NCI-H69 (cell line): ENCODE measurements around the gene MYL10.
"Not testable (repeated sequence)": the region's sequence is repeated elsewhere in the genome, so short reads cannot be mapped to it uniquely, and the experiment has no call there.

ENCODE experiments used
- DNase-seq: peaks from one replicate; lab custom pipeline; 2025; lab: John Stamatoyannopoulos, UW

Gene MYL10

DNA sequence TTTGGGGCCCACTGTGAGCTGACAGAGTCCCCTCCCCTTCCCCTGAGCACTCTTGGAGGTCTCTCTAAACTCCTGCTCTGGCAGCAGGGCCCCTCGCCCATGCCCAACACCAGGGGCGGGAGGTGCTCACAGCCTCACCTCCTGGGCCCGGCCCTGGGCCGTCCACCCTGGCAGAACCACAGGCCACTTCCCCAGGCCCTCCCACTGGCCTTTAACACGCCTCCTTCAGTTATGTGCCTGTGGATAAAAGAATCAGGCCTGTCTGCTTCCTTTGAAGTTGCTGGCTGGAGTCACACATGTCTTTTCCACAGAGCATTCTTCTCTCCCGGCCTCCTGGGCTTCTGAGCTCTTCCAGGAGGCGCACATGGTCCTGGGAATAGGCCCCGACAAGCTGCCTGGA lies 10.2 kb downstream of the MYL10 start:
- no peak for DNase-seq

DNA sequence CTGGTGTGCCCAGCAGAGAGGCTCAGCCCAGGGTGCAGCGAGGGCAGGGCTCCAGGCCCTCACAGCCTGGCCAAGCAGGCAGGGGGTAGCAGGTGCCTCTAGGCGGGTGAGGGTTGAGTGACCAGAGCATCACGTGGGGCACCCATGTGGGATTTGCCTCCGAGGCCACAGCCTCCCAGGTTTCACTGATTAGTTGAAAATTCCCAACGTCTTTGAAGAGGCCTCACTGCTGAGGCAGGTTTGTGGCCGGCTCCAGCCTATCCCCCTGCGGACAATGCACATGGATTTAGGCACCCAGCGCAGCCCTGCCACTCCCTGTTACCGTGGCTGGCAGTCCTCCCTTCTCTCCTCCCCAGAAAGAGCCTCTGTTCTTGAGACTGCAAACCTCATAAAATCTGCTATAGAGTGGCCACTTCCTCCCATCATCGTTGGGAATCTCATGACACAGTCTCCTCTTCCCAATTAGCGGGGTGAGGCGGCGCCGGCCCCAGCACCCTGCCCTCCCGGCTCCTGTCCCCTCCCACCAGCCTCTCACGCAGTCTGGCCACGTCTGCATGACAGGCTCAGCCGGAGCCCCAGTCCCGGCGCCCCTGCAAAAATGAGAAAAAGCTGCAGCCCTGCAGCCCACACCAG lies 10.8 kb downstream of the MYL10 start:
- DNase-seq = no peak

DNA sequence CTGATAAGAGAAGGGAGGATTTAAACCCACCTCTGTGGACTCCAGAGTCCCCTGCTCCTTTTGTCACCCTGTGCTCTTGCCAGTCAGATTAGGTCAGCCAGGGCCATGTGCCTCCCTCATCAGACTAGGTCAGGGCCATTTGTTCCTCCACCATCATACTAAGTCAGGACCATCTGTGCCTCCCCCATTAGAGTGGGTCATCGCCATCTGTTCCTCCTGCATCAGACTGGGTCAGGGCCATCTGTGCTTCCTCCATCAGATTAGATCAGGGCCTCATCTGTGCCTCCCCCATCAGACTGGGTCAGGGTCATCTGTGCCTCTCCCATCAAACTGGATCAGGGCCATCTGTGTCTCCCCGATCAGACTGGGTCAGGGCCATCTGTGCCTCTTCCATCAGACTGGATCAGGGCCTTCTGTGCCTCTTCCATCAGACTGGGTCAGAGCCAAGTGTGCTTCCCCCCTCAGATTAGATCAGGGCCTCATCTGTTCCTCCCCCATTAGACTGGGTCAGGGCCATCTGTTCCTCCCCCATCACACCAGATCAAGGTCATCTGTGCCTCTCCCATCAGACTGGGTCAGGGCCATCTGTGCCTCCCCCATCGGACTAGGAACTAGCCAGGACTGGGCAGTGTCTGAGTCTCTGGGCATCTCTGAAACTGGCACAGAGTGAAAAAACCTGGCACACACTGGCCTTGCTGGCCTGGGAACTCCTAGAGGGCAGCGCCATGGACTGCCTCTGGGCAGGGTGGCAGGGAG lies 11.5 kb downstream of the MYL10 start:
- DNase-seq = no peak

DNA sequence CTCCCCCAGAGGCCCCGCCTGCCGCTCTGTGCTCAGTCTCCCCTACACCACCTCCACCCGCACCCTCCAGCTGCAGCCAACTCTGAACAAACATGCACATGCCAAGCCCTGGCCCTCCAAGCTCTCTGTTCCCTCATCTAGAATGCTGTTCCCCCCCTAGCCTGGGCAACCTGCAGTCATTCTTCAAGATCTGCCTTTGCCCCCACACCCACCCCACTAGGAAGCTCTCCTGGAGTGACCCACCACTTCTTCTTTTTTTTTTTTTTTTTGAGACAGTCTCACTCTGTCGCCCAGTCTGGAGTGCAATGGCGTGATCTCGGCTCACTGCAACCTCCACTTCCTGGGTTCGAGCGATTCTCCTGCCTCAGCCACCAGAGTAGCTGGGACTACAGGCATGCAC lies 13.7 kb downstream of the MYL10 start:
- no peak for DNase-seq

DNA sequence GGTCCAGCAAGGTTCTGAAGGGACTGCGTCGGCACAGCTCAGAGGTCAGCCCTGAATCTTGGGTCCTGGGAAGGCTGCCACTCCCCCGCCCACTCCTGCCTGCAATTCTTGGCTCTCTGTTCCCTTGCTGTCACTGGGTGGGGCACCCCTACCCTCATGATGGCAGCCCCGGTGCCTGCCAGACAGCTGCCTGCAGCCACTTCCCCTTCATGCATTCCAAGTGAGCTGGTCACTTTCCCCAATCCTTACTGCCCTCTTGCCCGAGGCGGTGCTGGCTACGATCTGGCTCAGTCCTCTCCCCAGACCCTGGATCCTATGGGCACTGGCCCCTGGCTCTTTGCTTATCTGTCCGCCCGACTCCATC lies 14.2 kb downstream of the MYL10 start:
- DNase-seq = no peak

DNA sequence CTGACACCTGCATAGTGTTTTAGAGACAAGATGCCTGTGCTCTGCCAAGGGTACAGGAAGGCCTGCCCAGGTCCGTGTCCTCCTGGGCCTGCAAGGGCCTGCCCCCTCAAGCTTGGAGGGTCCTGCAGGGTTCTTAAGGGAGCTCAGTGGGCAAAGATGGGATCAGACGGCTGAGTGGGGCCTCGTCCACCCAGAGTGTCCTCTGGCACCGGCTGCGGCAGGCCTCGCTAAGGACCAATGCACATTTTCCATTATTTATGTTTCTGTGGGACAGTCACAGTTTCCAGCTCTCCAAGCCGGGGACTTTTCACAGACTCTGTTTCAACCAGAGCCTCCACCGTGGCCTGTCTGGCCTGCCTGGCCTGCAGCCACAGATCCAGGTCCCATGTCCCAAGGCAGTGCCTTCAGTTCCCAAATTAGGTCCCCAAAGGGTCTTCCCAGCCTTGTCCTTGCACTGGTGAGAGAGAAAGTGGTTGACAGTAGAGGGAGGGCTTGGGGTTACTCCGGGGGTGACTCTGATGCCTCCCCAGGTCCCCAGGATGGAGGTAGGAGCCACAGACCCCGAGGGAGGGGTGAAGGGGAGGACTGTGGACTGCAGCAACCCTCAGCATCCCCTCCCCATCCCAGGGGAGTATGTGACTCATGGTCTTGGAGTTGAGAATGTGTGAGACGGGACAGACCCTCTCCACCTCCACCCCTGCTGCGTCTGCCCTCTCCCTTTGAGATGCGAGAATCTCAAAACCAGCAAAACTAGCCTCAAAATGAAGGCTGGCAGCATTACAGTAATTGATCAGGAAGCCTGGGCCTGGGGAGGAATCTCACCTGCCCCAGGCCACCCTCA lies 14.8 kb downstream of the MYL10 start:
- DNase-seq = no peak

DNA sequence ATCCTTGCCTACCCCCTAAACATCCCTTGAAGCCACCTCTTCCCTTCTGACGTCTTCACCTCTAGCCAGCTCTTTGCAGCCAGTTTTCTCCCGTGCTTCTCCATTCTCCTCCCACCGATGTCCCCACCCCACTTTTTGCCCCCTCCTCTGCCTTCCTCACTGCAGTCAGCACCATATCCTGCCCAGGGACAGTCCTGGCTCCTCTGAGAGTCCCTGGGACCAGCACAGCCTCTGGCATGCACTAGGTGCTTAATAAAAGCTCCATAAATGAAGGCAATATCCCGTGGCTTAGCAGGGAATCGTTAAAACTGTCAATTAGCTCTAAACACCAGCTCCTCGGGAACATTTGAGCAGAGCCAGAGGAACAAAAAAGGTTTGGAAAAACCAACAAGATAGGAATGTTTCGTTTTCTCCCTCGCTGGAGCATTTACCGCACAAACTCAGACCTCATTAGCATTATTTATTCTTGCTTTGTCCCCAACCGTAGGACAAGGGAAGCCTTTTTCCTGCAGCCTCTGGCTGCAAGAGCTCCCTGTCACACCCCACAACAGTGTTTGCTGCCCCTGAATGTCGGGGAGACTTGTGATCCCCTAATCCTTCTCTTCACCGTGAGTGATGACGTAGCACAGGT lies 16.1 kb downstream of the MYL10 start:
- DNase-seq = no peak

DNA sequence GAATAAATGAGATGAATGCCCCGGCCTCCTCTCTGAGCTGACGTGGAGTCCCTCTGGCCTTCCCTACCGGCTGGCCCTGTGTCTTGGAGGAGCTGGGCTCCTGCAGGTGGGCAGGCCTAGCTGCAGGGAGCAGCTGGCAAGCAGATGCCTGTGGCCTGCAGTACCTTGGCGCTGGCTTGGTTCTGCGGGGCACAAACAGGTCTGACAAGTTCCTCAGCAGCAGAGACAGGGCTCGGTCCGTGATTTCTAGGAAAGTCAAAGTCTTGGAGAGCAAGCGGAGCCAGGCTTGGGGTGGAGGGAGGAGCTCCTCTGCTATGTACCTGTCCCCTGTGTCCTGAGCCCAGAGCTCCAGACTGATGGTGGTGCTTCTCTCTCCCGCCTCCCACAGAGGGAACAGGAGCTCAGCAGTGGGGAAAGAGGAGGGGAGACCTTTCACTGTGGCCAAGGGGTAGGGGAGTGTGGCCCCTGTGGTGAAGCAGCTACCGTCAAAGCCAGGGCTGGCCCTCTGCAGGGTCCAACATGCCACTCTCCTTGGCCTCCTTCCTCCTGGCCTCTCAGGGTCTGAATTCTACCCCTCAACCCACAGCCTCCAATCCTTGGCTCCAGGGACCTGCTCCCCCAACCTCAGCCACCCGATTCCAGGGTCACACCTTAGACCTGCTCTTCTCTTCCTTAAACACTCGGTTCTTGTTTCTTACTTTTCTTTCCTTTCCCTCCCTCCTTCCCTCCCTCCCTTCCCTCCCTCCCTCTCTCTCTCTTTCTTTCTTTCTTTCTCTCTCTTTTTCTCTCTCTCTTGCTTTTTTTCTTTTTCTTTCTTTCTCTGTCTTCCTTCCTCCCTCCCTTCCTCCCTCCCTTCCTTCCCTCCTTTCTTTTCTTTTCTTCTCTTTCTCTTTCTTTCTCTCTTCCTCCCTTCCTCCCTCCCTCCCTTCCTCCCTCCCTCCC lies 20.1 kb downstream of the MYL10 start:
- DNase-seq = no peak

DNA sequence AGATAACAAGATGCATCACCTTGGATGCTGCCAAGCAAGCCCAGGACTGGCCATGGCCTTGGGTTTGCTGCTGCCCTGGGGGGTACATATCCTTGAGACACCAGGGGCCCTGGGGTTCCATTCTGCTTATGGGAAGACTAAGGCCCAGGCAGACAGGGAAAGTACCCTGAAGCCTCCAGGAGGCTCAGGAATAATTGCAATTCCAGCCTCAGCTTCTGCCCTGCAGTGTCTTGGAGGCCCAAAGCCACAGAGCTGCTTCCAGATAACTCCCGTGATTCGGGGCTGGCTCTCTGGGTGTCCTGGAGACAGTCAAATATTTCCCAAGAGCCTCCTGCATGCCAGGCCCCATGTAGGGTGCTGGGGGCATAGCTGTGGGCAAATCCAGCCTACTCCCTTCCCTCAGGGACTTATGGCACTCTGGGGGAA lies 22.6 kb downstream of the MYL10 start:
- no peak for DNase-seq

DNA sequence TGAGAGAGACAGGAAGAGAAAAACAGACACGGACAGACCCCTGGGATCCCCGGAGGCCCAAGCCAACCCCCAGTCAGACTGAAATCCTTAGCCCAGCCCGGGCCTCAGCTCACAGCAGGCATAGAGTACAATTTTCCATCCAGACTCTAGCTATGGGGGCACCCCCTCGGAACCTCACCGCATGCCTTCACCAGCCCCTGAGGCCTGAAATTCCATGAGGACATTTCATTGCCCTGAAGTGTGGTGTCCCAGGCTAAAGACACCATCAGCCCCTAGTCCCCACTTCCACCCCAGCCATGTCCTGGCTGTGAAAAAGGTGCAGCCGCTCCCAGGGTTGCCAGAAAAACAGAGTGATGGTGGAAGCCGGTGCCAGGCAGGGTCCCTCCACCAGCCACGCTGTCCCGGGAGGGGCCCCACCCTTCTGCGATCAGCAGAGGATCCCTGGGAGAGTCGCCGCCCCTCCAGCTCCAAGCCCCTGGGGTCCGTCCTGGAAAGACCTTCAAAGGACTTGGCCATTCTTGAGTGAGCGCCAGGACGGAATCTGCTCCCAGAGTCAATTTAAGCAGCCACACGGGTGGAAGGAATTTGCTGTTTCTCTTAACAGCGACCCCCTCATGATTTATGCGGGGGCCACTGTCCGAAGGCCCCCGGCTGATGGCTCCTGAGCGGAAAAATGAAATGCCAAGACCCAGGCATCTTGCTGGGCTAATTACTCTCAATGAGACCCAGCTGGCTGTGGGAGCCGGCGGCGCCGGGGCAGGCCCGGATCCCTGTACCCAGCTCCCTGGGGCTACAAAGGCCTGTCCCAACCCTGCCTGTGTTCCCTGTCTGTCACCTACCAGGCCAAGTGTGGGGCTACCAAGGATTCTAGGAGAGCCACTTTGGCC lies 23.2 kb downstream of the MYL10 start:
- DNase-seq = no peak

DNA sequence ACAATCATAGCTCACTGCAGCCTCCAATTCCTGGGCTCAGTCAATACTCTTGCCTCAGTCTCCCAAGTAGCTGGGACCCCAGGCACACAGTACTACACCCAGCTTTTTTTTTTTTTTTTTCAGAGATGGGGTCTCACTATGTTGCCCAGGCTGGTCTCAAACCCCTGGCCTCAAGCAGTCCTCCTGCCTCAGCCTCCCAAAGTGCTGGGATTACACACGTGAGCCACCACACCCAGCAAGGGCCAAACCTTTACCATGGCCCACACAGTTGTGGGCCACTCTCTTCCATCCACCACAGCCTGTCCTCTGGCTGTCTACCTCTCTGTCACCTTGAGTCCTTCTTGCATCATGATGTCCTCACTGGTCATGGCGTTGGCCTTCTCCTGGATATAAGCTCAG lies 24.2 kb downstream of the MYL10 start:
- not testable (repeated sequence) for DNase-seq

DNA sequence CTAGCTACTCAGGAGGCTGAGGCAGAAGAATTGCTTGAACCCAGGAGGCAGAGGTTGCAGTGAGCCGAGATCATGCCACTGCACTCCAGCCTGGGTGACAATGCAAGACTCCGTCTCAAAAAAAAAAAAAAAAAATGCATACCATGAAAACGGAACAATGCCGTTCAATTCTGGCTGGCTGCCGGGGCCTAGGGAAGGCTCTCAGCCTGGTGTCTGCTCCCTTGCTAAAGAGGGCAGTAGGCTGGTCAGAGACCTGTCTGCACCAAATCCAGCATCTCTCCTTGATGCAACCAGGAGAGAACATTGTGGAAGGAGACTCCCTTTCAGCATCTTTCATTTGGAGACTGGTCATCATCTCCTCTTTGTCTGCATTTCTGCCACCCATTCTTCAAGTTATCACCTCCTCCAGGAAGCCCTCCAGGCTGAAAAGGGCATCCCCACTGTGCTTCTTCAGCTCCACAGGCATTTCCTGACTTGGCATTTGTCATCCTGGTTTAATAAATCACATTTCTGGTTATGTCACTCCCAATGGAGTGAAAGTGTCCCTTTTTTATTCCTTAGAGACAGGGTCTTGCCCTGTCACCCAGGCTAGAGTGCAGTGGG lies 24.7 kb downstream of the MYL10 start:
- no peak for DNase-seq

DNA sequence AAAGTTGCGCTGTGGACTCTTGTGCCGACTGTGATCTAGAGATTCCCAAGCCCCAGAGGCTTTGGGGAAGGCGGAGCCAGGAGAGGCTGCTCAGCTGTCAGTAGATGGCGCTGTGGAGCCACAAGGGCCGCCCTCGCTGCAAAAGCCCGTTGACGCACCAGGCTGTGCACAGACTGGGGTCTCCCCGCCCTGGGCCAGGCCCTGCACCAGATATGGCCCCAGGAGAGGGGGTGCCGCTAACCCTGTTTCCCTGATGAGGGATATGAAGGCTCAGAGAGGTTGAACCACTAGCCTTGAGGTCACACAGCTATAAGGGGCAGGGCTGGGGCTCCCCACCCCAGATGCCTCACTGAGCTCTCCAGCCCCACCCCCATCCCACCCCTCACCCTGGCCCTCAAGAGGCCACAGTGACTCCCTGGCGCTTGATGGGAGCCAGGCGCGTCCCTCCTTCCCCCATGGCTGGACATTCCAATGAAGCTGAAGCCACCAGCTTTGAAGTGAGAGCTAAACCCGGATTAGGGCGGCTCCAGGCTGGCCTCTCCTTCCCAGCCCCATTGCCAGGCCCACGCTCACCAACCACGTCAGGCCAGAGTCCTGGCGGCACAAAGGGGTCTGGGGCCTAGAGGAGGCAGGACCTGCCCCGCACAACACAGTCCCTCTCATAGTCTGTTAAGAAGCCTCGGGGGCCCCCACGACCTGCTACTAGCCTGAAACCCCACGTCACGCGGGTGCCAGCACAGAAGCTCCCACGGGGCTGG lies 26.4 kb downstream of the MYL10 start:
- peak; percentile 78 for DNase-seq

DNA sequence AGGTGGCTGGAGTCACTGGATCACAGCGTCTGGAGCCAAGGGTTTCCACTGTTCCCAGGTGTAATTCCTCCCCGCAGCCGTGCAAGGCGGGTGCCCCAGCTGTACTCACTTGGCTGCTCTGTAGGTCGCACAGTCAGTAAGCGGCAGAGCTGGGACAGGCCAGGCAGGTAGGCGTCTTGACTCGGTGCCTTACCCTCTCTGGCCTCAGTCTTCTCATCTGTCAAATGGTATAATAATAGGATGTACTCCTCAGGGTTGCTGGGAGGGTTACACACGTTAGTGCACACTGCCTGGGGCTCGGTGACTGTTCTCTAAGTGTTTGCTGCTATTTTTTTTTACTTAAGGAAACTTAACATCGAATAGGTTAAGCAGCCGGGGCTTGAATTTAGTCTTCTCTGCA lies 27.0 kb downstream of the MYL10 start:
- DNase-seq = no peak

DNA sequence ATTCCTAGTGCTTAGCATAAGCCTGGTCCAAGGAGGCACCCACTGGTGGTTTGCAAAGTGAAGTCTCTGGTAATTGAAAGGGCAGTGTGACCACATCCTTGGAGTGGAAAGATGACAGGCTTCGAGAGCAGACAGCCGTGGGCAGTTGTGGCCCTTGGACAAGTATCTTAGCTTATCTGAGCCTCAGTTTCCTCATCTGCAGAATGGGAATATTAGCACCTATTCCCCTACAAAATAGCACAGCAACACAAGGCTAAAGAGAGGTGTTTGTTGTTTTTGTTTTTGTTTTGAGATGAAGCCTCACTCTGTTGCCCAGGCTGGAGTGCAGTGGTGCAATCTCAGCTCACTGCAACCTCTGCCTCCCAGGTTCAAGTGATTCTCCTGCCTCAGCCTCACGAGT lies 29.3 kb downstream of the MYL10 start:
- DNase-seq = no peak

DNA sequence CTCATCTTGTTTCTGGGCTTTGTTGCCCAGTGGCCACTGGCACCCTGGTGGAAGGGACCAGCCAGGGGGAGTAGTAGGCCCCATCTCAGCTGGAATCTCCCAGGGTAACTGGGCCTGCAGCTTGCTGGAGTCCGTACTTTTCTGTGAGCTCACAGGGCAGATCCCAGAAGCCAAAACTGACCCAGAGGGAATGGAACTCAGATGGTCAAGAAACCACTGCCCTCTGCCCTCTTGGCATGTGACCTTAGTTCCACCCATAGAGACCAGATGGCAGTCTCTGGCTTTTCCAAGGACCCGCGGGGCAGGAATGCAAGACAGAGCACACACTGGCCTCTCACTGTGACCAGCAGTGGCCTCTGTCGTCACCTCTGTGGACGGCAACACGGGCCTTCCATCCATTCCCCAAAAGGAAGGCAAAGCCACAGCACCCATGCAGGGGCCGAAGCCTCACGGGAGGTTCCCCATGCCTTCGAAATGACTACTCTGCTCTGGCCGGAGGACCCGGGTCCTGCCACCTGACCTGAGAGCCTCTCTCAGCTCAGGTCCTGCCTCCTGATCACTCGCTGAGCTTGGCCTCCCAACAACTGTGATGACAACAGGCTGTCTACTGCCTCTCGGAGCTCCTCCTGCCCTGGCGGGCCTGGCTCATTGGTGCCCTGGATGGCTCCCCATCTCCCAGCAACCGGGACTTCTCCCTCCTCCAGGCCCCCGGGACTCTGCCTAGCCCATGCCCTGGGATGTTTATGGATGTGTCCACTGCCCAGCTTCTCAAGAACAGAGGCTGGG lies 29.9 kb downstream of the MYL10 start:
- DNase-seq = no peak

DNA sequence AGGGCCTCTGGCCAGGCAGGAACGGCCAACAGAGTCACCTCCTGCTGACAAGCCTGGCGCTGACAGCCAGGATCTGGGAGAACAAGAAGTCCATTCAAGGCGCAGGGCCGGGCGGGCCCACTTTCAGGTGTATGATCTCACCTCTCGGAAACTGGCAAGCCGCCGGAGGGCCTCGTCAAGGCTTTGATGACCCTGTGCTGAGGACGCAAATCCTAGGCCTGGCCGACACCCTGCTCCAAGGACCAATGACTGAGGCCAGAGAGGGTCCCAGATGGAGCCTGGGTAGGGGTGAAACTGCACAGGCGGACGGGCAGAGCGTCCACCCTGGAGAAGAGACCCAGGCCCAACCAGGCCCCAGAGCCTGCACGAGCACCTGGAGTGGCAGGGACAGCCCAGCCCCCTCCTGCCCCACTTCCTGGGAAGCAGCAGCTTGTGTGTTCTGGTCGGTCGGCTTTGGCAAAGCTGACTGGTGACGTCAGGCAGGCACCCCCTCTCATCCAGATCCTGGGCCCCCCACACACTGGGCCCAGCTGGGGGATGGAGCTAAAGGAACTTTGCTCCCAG lies 30.6 kb downstream of the MYL10 start:
- DNase-seq = no peak

DNA sequence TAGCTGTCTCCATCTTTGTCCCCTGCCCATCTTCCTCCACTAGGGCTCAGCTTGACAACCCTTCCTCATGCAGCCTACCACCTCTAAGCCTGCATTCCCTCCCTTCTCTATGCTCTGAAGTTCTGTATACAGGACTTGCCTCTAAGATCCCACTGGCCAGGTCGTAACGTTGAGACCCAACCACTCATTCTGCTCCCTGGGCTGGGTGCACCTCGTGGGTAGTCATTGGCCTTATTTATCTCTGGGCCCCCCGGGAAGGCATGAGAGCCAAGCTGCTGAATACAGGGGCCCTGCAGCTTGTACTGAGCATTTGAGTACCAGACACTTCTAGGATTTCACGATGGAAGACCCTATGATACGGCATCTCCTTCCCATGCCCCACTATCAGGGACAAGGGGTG lies 31.2 kb downstream of the MYL10 start:
- no peak for DNase-seq
